IMR-90 (cell line): ENCODE data around the gene RGS14. TPM values are rescaled to one million over a fixed set of nuclear protein-coding genes. Genes with fewer than 3 reads are reported as not detected.

Experiments used
- ATAC-seq: fragments of 200-7000 bp; cut with Tn5 transposase; 2 replicates; pipeline ENCODE4 v1.9.1; 2020; ENCODE audit warnings: low read depth, mild to moderate bottlenecking, moderate library complexity
- BruUV-seq: library from RNA; stranded (reverse); fragments of 400-500 nt; replicated peaks from 2 replicates; lab custom pipeline; 2021; lab: Mats Ljungman, UMichigan
- CTCF ChIA-PET: fragments of 300-600 bp; formaldehyde crosslinking; extraction: SDS; loops from one replicate; lab custom pipeline; 2021; ENCODE audit warnings: antibody characterized with exemption; lab: Yijun Ruan, JAX
- POLR2A ChIA-PET: fragments of 300-600 bp; sonication (Branson Sonifier 250); formaldehyde crosslinking; loops from one replicate; lab custom pipeline; 2022; ENCODE audit warnings: antibody characterized with exemption; ENCODE audit not compliant: unreplicated experiment; lab: Charles Lee
- DNase-seq: peaks from one replicate; pipeline ENCODE4 v3.0.0; 2013
- H2AFZ ChIP-seq: replicated peaks from 2 replicates; pipeline ENCODE3; 2013; ENCODE audit warnings: low read length, mild to moderate bottlenecking; ENCODE audit not compliant: poor library complexity
- H2AK5ac ChIP-seq: 2 replicates; pipeline ENCODE4 v1.6.1; 2013; ENCODE audit warnings: low read depth, low read length, inconsistent platforms
- H2AK9ac ChIP-seq: replicated peaks from 2 replicates; pipeline ENCODE3; 2013; ENCODE audit warnings: mild to moderate bottlenecking, low read depth, low read length, moderate library complexity; ENCODE audit not compliant: poor library complexity
- H2BK120ac ChIP-seq: 2 replicates; pipeline ENCODE4 v1.6.1; 2013; ENCODE audit warnings: low read depth, low read length, inconsistent platforms
- H2BK15ac ChIP-seq: 3 replicates; pipeline ENCODE4 v1.6.1; 2013; ENCODE audit warnings: low read depth, low read length, inconsistent platforms
- H2BK20ac ChIP-seq: 2 replicates; pipeline ENCODE4 v1.6.1; 2013; ENCODE audit warnings: low read depth, mild to moderate bottlenecking, inconsistent platforms, low read length, moderate library complexity
- H2BK5ac ChIP-seq: 2 replicates; pipeline ENCODE4 v1.6.1; 2013; ENCODE audit warnings: mild to moderate bottlenecking, low read depth, low read length, inconsistent platforms; ENCODE audit not compliant: poor library complexity, severe bottlenecking
- H3K14ac ChIP-seq: replicated peaks from 2 replicates; pipeline ENCODE4 v1.6.1; 2013; ENCODE audit warnings: low read depth, low read length, inconsistent platforms
- H3K18ac ChIP-seq: 2 replicates; pipeline ENCODE4 v1.6.1; 2013; ENCODE audit warnings: low read depth, low read length, control low read depth
- H3K23ac ChIP-seq: 2 replicates; pipeline ENCODE4 v1.6.1; 2013; ENCODE audit warnings: low read depth, low read length, inconsistent platforms
- H3K27ac ChIP-seq: 2 replicates; pipeline ENCODE4 v1.5.1; 2013; ENCODE audit warnings: mild to moderate bottlenecking, control low read depth, low read length; ENCODE audit not compliant: insufficient read depth
- H3K27me3 ChIP-seq: 2 replicates; pipeline ENCODE4 v1.6.1; 2013; ENCODE audit warnings: low read length; ENCODE audit not compliant: control insufficient read depth, insufficient read depth
- H3K36me3 ChIP-seq: 2 replicates; pipeline ENCODE4 v1.6.1; 2013; ENCODE audit warnings: low read length, mixed read lengths; ENCODE audit not compliant: control insufficient read depth, insufficient read depth
- H3K4ac ChIP-seq: 2 replicates; pipeline ENCODE4 v1.6.1; 2013; ENCODE audit warnings: low read depth, low read length, inconsistent platforms
- H3K4me1 ChIP-seq: 2 replicates; pipeline ENCODE4 v1.6.1; 2013; ENCODE audit warnings: low read length, mixed read lengths; ENCODE audit not compliant: control insufficient read depth, insufficient read depth
- H3K4me2 ChIP-seq: 2 replicates; pipeline ENCODE4 v1.6.1; 2013; ENCODE audit warnings: low read depth, mild to moderate bottlenecking, control low read depth, low read length, moderate library complexity
- H3K4me3 ChIP-seq: 2 replicates; pipeline ENCODE4 v1.5.1; 2013; ENCODE audit warnings: low read depth, mild to moderate bottlenecking, control low read depth, low read length, moderate library complexity; ENCODE audit not compliant: insufficient read depth
- H3K56ac ChIP-seq: 2 replicates; pipeline ENCODE4 v1.6.1; 2013; ENCODE audit warnings: low read length, inconsistent platforms; ENCODE audit not compliant: insufficient read depth; ENCODE audit errors: extremely low read depth
- H3K79me1 ChIP-seq, 2 experiments: 2 replicates each; pipeline ENCODE4 v1.6.1; 2013; ENCODE audit warnings: low read length in 2 of 2, inconsistent platforms in 1 of 2, low read depth in 1 of 2
- H3K9ac ChIP-seq: 2 replicates; pipeline ENCODE4 v1.6.1; 2013; ENCODE audit warnings: low read depth, low read length, control low read depth
- H3K9me1 ChIP-seq: 2 replicates; pipeline ENCODE4 v1.6.1; 2013; ENCODE audit warnings: low read length, inconsistent platforms; ENCODE audit not compliant: insufficient read depth
- H3K9me3 ChIP-seq: 2 replicates; pipeline ENCODE4 v1.6.1; 2013; ENCODE audit warnings: low read length; ENCODE audit not compliant: control insufficient read depth, insufficient read depth
- H4K20me1 ChIP-seq: 2 replicates; pipeline ENCODE4 v1.6.1; 2013; ENCODE audit warnings: low read length, inconsistent platforms; ENCODE audit not compliant: insufficient read depth
- H4K5ac ChIP-seq: 2 replicates; pipeline ENCODE4 v1.6.1; 2013; ENCODE audit warnings: mild to moderate bottlenecking, low read depth, low read length, control low read depth
- H4K8ac ChIP-seq, 2 experiments: 2 replicates each; pipeline ENCODE4 v1.6.1; 2013; ENCODE audit warnings: low read depth in 2 of 2, low read length in 2 of 2, control low read depth in 1 of 2, inconsistent platforms in 1 of 2
- H4K91ac ChIP-seq: 2 replicates; pipeline ENCODE4 v1.6.1; 2013; ENCODE audit warnings: low read depth, low read length, inconsistent platforms; ENCODE audit not compliant: insufficient read depth
- BHLHE40 ChIP-seq: fragments of 150-350 bp; IDR thresholded peaks from 2 replicates; pipeline ENCODE4 v1.6.1; 2016; ENCODE audit warnings: mild to moderate bottlenecking, low read depth, low read length
- CEBPB ChIP-seq: IDR thresholded peaks from 2 replicates; pipeline ENCODE4 v1.6.1; 2012; ENCODE audit warnings: low read depth, low read length, improper control_type of control experiment
- CTCF ChIP-seq: conservative IDR thresholded peaks from 2 replicates; pipeline ENCODE4 v1.5.1; 2012; ENCODE audit warnings: mild to moderate bottlenecking, low read depth, low read length, improper control_type of control experiment
- ELK1 ChIP-seq: fragments of 150-350 bp; IDR thresholded peaks from 2 replicates; pipeline ENCODE4 v1.6.1; 2016; ENCODE audit warnings: low read depth, mild to moderate bottlenecking, low read length, moderate library complexity, borderline replicate concordance
- FOS ChIP-seq: fragments of 150-350 bp; IDR thresholded peaks from 2 replicates; pipeline ENCODE4 v1.6.1; 2016; ENCODE audit warnings: low read depth, low read length
- MAFK ChIP-seq: IDR thresholded peaks from 2 replicates; pipeline ENCODE4 v1.6.1; 2012; ENCODE audit warnings: low read depth, low read length, improper control_type of control experiment
- NFE2L2 ChIP-seq: fragments of 150-350 bp; IDR thresholded peaks from 2 replicates; pipeline ENCODE4 v1.6.1; 2016; ENCODE audit warnings: low read depth, mild to moderate bottlenecking, low read length
- POLR2A ChIP-seq: IDR thresholded peaks from 2 replicates; pipeline ENCODE4 v1.6.1; 2012; ENCODE audit warnings: mild to moderate bottlenecking, low read depth, low read length
- RCOR1 ChIP-seq: IDR thresholded peaks from 2 replicates; pipeline ENCODE4 v1.6.1; 2012; ENCODE audit warnings: mild to moderate bottlenecking, low read length, improper control_type of control experiment; ENCODE audit not compliant: insufficient replicate concordance
- RFX5 ChIP-seq: IDR thresholded peaks from 2 replicates; pipeline ENCODE4 v1.8.0; 2012; ENCODE audit warnings: low read depth, mild to moderate bottlenecking, low read length, moderate library complexity
- SMC3 ChIP-seq: fragments of 150-350 bp; IDR thresholded peaks from 2 replicates; pipeline ENCODE4 v1.6.1; 2016; ENCODE audit warnings: low read depth, mild to moderate bottlenecking, antibody characterized with exemption, low read length, moderate library complexity
- WGBS, 2 experiments: methylation state at CpG; one replicate each; pipeline versions ENCODE4 v1.1.5 to v1.1.7; 2013; ENCODE audit warnings: missing lambda C conversion rate in 2 of 2; ENCODE audit not compliant: insufficient read length in 1 of 2; ENCODE audit errors: extremely low coverage in 2 of 2; 5-methylcytosine and 5-hydroxymethylcytosine counted together
- dilution Hi-C: fragments of 300-500 bp; cut with HindIII; formaldehyde crosslinking; loops from one replicate; pipeline ENCODE4 v1.14.3; 2018; ENCODE audit warnings: low sequenced_read_pairs; ENCODE audit not compliant: unreplicated experiment
- in situ Hi-C: fragments of 300-500 bp; cut with MboI; formaldehyde crosslinking; loops from 3 replicates; pipeline ENCODE4 v1.14.3; 2019; ENCODE audit warnings: low sequenced_read_pairs, inconsistent platforms, mixed read lengths
- intact Hi-C: fragments of 100-400 bp; cut with micrococcal nuclease; formaldehyde crosslinking; loops from 2 replicates; pipeline ENCODE4 v1.10.0; 2022
- polyA plus RNA-seq, 3 experiments: library from polyadenylated mRNA; depleted of rRNA; stranded (reverse); fragments of >200 nt; gene quantifications; 2 replicates each; pipeline ENCODE4 v1.2.3, GENCODE V29; 2012; ENCODE audit warnings: low replicate concordance in 1 of 3
- total RNA-seq: library from RNA; depleted of rRNA; stranded (reverse); fragments of >200 nt; gene quantifications from 2 replicates; pipeline ENCODE4 v1.2.3, GENCODE V29; 2012

The RGS14 gene
- total and polyA plus RNA-seq, 2 of the 4 experiments (the other 2 are of a cell fraction): 1.1 to 6.5 TPM

GRCh38 chr5:177310757-177311391 lies 46.9 kb upstream of the RGS14 start (continued):
- TF ChIP-seq CEBPB: no peak

GRCh38 chr5:177311392-177311722 lies 46.4 kb upstream of the RGS14 start:
- no peaks in the 10 kb centered on the region for H3K27me3 ChIP-seq
- TF ChIP-seq BHLHE40 (no peak), SMC3 (no peak), RFX5 (no peak), POLR2A (no peak), NFE2L2 (no peak), FOS (no peak), CTCF (no peak), MAFK (no peak), CEBPB (no peak), ELK1 (no peak), RCOR1 (no peak)
- dilution Hi-C loops (no loop called here), intact Hi-C loops (loop anchor here (2.0 kb wide), 2 partner anchors 145 to 189 kb away; no protein-coding TSS in a partner anchor), in situ Hi-C loops (loop anchor here (5.0 kb wide), 1 partner anchor 136 kb away; the partner anchor contains the start of gene PRR7)
- H2AK5ac ChIP-seq: peak overlapping the region; percentile 71; the same call in 1 of the 2 replicates
- 0 out of 2 replicates have a peak, but pooled peaks cover 2% of the 10 kb centered on the region for H3K9me1 ChIP-seq
- DNase-seq: no peak
- ChIA-PET POLR2A (no interaction called here), CTCF (no interaction called here)
- H3K4ac ChIP-seq: peak overlapping the region; percentile 32; the same call in 1 of the 2 replicates
- H3K9ac ChIP-seq: peak overlapping the region; percentile 42; the same call in 1 of the 2 replicates
- peak overlapping the region; percentile 44 for H3K4me3 ChIP-seq
- H2BK5ac ChIP-seq: no peak overlapping the region
- H4K20me1 ChIP-seq: peaks cover 29% of the 10 kb centered on the region
- peak overlapping the region; percentile 99 for H2AK9ac ChIP-seq
- peak overlapping the region; percentile 19; the same call in 1 of the 2 replicates for H3K56ac ChIP-seq
- H2BK20ac ChIP-seq: no peak overlapping the region
- H3K23ac ChIP-seq: 0 out of 2 replicates have a peak overlapping the region, but pooled peaks have one; percentile 33
- peaks cover 7% of the 10 kb centered on the region; the same call in 1 of the 2 replicates for H3K4me1 ChIP-seq
- H2BK120ac ChIP-seq: no peak overlapping the region
- peak overlapping the region in 1 of 2 experiments; percentile 66; a peak in 1 of 4 replicates for H4K8ac ChIP-seq
- peak overlapping the region; percentile 77 for H2AFZ ChIP-seq
- H3K36me3 ChIP-seq: peaks cover 10% of the 10 kb centered on the region
- peak; percentile 18 for ATAC-seq
- H3K27ac ChIP-seq: peak overlapping the region; percentile 9; the same call in 1 of the 2 replicates
- no peak overlapping the region for H2BK15ac ChIP-seq
- WGBS, 2 experiments: 0% methylated on average over 2 of the region's 23 CpGs; no CpG with 5 or more reads in 1 of the 2 experiments
- peaks cover 9 to 53% of the 10 kb centered on the region in 2 experiments; a peak in 3 of 4 replicates for H3K79me1 ChIP-seq
- no peak overlapping the region for H4K91ac ChIP-seq
- H3K9me3 ChIP-seq: no peaks in the 10 kb centered on the region
- no peak overlapping the region for H4K5ac ChIP-seq
- no TSS peak for BruUV-seq
- H3K18ac ChIP-seq: no peak overlapping the region
- no peak overlapping the region for H3K14ac ChIP-seq
- H3K4me2 ChIP-seq: peak overlapping the region; percentile 73
